ENCODE data around the gene BTNL8.

Gene BTNL8

GRCh38 chr5:180898621-180899246 lies at the start of gene BTNL8:
BTNL8 (plus strand) TSS chr5:180899159; CDS start chr5:180899311, 152 bp downstream.
- peak; percentile 49 for FAIRE-seq

GRCh38 chr5:180849827-180850226 lies 49.1 kb upstream of the BTNL8 start:
- no peak for FAIRE-seq

GRCh38 chr5:180850434-180851078 lies 48.4 kb upstream of the BTNL8 start:
- FAIRE-seq = no peak

- FAIRE-seq = no peak
Measured at GRCh38 chr5:180852495-180852894, 46.5 kb upstream of the BTNL8 start.

GRCh38 chr5:180853121-180853847 lies 45.7 kb upstream of the BTNL8 start:
- no peak for FAIRE-seq

- no peak for FAIRE-seq
Measured at GRCh38 chr5:180853848-180854176, 45.1 kb upstream of the BTNL8 start.

- no peak for FAIRE-seq
Measured at GRCh38 chr5:180858586-180858985, 40.4 kb upstream of the BTNL8 start.

- FAIRE-seq = no peak
Measured at GRCh38 chr5:180860273-180860886, 38.6 kb upstream of the BTNL8 start.

GRCh38 chr5:180860887-180861822 lies 37.8 kb upstream of the BTNL8 start, which contains the start of gene ZFP62:
ZFP62 (minus strand) TSS chr5:180861276; CDS start chr5:180861219, 57 bp downstream.
- FAIRE-seq = no peak

- no peak for FAIRE-seq
Measured at GRCh38 chr5:180862645-180863044, 36.3 kb upstream of the BTNL8 start.

GRCh38 chr5:180865981-180866695 lies 32.8 kb upstream of the BTNL8 start:
- peak; percentile 69 for FAIRE-seq

- no peak for FAIRE-seq
Measured at GRCh38 chr5:180866985-180867384, 32.0 kb upstream of the BTNL8 start.

GRCh38 chr5:180868960-180869359 lies 30.0 kb upstream of the BTNL8 start:
- no peak for FAIRE-seq

- FAIRE-seq = no peak
Measured at GRCh38 chr5:180869587-180869986, 29.4 kb upstream of the BTNL8 start.

GRCh38 chr5:180870276-180871068 lies 28.5 kb upstream of the BTNL8 start:
- no peak for FAIRE-seq

GRCh38 chr5:180872419-180872818 lies 26.5 kb upstream of the BTNL8 start:
- no peak for FAIRE-seq

- FAIRE-seq = no peak
Measured at GRCh38 chr5:180873615-180874520, 25.1 kb upstream of the BTNL8 start.

GRCh38 chr5:180874804-180875582 lies 24.0 kb upstream of the BTNL8 start:
- no peak for FAIRE-seq
